Measurements from ENCODE around the gene TOPBP1. TPM values are rescaled to one million over a fixed set of nuclear protein-coding genes. Genes with fewer than 3 reads are reported as not detected.

TOPBP1 gene
- total and polyA plus RNA-seq, 5 donors from 2014 or later: 7.6 to 44.7 (median 10.8) TPM

DNA sequence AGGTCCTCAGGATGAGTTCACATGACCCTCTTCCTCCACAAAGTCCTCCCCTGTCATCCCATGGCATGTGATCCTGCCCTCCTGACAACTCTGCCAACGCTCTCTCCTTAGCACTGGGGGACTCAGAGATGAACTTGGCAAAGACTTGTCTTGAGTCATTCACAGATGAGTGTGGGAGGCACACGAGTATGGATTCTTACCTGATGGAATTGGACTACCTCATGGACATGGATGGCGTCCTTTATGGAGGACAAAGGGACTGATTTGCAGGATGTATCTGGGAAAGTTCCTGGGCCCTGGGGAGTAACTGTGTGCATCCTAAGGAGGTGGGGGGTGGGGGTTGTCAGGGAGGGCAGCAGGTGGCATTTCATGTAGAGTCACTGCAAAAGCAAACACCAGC, 38.2 kb upstream of the TOPBP1 start:
- H3K27me3 Mint-ChIP-seq: peaks cover 9% of the 10 kb centered on the region
- Histone ChIP-seq H3K4me3 (ENCODE audit: low read depth, low read length) (no peak overlapping the region), H3K36me3 (ENCODE audit: control insufficient read depth, insufficient read depth, low read length) (no peaks in the 10 kb centered on the region), H3K27me3 (ENCODE audit: control insufficient read depth, insufficient read depth, low read length) (peaks cover 6% of the 10 kb centered on the region), H3K4me1 (ENCODE audit: control insufficient read depth, insufficient read depth, low read length, poor library complexity, severe bottlenecking) (no peaks in the 10 kb centered on the region), H3K9me3 (ENCODE audit: control insufficient read depth in 2 of 2, low read length in 2 of 2) (no peaks in the 10 kb centered on the region), H3K27ac (ENCODE audit: insufficient read depth, low read length, poor library complexity, severe bottlenecking) (no peak overlapping the region)
- H3K36me3 Mint-ChIP-seq: no peaks in the 10 kb centered on the region
- H3K4me3 Mint-ChIP-seq: no peak overlapping the region
- H3K9me3 Mint-ChIP-seq: peaks cover 0 to 3% (median 0%) of the 10 kb centered on the region in 7 donors
- H3K27ac Mint-ChIP-seq: no peak overlapping the region
- no peaks in the 10 kb centered on the region for H3K4me1 Mint-ChIP-seq
- DNase-seq (no peak), ATAC-seq (ENCODE audit: low read depth in 2 of 2) (no peak)

- H3K36me3 Mint-ChIP-seq: no peaks in the 10 kb centered on the region
Measured at GRCh38 chr3:133699467-133699866, 37.7 kb upstream of the TOPBP1 start.

DNA sequence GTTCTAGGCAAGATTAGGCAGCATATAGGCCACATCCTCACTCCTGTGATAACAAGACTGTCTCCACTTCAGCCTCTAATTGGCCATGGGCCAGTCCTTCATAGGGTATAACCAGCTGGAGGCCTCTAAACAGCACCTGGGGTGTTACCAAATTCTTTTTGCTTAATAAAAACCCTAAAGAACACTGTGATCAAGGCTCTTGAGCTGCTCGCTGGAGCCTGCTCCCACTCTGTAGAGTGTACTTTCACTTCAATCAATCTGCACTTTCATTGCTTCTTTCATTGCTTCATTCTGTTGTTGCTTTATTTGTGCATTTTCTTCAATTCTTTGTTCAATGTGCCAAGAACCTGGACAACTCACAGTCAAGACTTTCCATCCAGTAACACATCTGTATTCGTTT, 36.2 kb upstream of the TOPBP1 start:
- DNase-seq: no peak
- no peaks in the 10 kb centered on the region for H3K36me3 ChIP-seq (ENCODE audit: control insufficient read depth, insufficient read depth, low read length)
- H3K27me3 Mint-ChIP-seq: peaks cover 3% of the 10 kb centered on the region
- H3K4me3 Mint-ChIP-seq: no peak overlapping the region
- H3K36me3 Mint-ChIP-seq: no peaks in the 10 kb centered on the region
- no peak overlapping the region for H3K4me3 ChIP-seq (ENCODE audit: low read depth, low read length)
- no peaks in the 10 kb centered on the region for H3K27me3 ChIP-seq (ENCODE audit: control insufficient read depth, insufficient read depth, low read length)
- no peak overlapping the region for H3K27ac ChIP-seq (ENCODE audit: insufficient read depth, low read length, poor library complexity, severe bottlenecking)
- no peak overlapping the region for H3K27ac Mint-ChIP-seq
- H3K4me1 Mint-ChIP-seq: no peaks in the 10 kb centered on the region
- ATAC-seq (ENCODE audit: low read depth in 2 of 2): no peak
- no peaks in the 10 kb centered on the region for H3K9me3 ChIP-seq (ENCODE audit: control insufficient read depth in 2 of 2, low read length in 2 of 2)
- H3K9me3 Mint-ChIP-seq: peaks cover 0 to 3% (median 0%) of the 10 kb centered on the region in 7 donors
- H3K4me1 ChIP-seq (ENCODE audit: control insufficient read depth, insufficient read depth, low read length, poor library complexity, severe bottlenecking): no peaks in the 10 kb centered on the region

More at GRCh38 chr3:133699467-133699866, 37.7 kb upstream of the TOPBP1 start:
- Histone ChIP-seq H3K4me1 (ENCODE audit: control insufficient read depth, insufficient read depth, low read length, poor library complexity, severe bottlenecking) (no peaks in the 10 kb centered on the region), H3K36me3 (ENCODE audit: control insufficient read depth, insufficient read depth, low read length) (no peaks in the 10 kb centered on the region), H3K9me3 (ENCODE audit: control insufficient read depth in 2 of 2, low read length in 2 of 2) (no peaks in the 10 kb centered on the region), H3K27ac (ENCODE audit: insufficient read depth, low read length, poor library complexity, severe bottlenecking) (no peak overlapping the region), H3K4me3 (ENCODE audit: low read depth, low read length) (no peak overlapping the region), H3K27me3 (ENCODE audit: control insufficient read depth, insufficient read depth, low read length) (peaks cover 4% of the 10 kb centered on the region)
- ATAC-seq (ENCODE audit: low read depth in 2 of 2): no peak
- Mint-ChIP-seq H3K27me3 (peaks cover 9% of the 10 kb centered on the region), H3K4me1 (no peaks in the 10 kb centered on the region), H3K9me3 (peaks cover 0 to 3% (median 0%) of the 10 kb centered on the region in 7 donors), H3K4me3 (no peak overlapping the region), H3K27ac (no peak overlapping the region)
- no peak for DNase-seq

- H3K4me3 ChIP-seq (ENCODE audit: low read depth, low read length): no peak overlapping the region
- H3K4me3 Mint-ChIP-seq: no peak overlapping the region
- no peak overlapping the region for H3K27ac Mint-ChIP-seq
Measured at GRCh38 chr3:133695560-133696171, 33.9 kb upstream of the TOPBP1 start.

GRCh38 chr3:133694288-133695268, 32.8 kb upstream of the TOPBP1 start:
- H3K27ac ChIP-seq (ENCODE audit: insufficient read depth, low read length, poor library complexity, severe bottlenecking): no peak overlapping the region
- ATAC-seq (ENCODE audit: low read depth in 2 of 2): peak in 1 of 2 donors; percentile 18
- H3K4me1 Mint-ChIP-seq: no peaks in the 10 kb centered on the region
- no peak for DNase-seq
- H3K4me1 ChIP-seq (ENCODE audit: control insufficient read depth, insufficient read depth, low read length, poor library complexity, severe bottlenecking): no peaks in the 10 kb centered on the region
- peaks cover 0 to 3% (median 0%) of the 10 kb centered on the region in 7 donors for H3K9me3 Mint-ChIP-seq
- H3K27me3 ChIP-seq (ENCODE audit: control insufficient read depth, insufficient read depth, low read length): no peaks in the 10 kb centered on the region
- H3K27ac Mint-ChIP-seq: no peak overlapping the region
- no peak overlapping the region for H3K4me3 Mint-ChIP-seq
- H3K27me3 Mint-ChIP-seq: no peaks in the 10 kb centered on the region
- no peaks in the 10 kb centered on the region for H3K36me3 ChIP-seq (ENCODE audit: control insufficient read depth, insufficient read depth, low read length)
- H3K9me3 ChIP-seq (ENCODE audit: control insufficient read depth in 2 of 2, low read length in 2 of 2): no peaks in the 10 kb centered on the region
- H3K36me3 Mint-ChIP-seq: no peaks in the 10 kb centered on the region
- H3K4me3 ChIP-seq (ENCODE audit: low read depth, low read length): no peak overlapping the region

More at GRCh38 chr3:133695560-133696171, 33.9 kb upstream of the TOPBP1 start:
- H3K27me3 ChIP-seq (ENCODE audit: control insufficient read depth, insufficient read depth, low read length): no peaks in the 10 kb centered on the region
- no peaks in the 10 kb centered on the region for H3K4me1 Mint-ChIP-seq
- no peaks in the 10 kb centered on the region for H3K9me3 ChIP-seq (ENCODE audit: control insufficient read depth in 2 of 2, low read length in 2 of 2)
- no peaks in the 10 kb centered on the region for H3K36me3 Mint-ChIP-seq
- no peaks in the 10 kb centered on the region for H3K36me3 ChIP-seq (ENCODE audit: control insufficient read depth, insufficient read depth, low read length)
- H3K4me1 ChIP-seq (ENCODE audit: control insufficient read depth, insufficient read depth, low read length, poor library complexity, severe bottlenecking): no peaks in the 10 kb centered on the region
- H3K27me3 Mint-ChIP-seq: no peaks in the 10 kb centered on the region
- ATAC-seq (ENCODE audit: low read depth in 2 of 2): no peak
- DNase-seq: no peak
- H3K9me3 Mint-ChIP-seq: peaks cover 0 to 3% (median 0%) of the 10 kb centered on the region in 7 donors
- H3K27ac ChIP-seq (ENCODE audit: insufficient read depth, low read length, poor library complexity, severe bottlenecking): no peak overlapping the region

- DNase-seq (no peak), ATAC-seq (ENCODE audit: low read depth in 2 of 2) (no peak)
- H3K4me1 ChIP-seq (ENCODE audit: control insufficient read depth, insufficient read depth, low read length, poor library complexity, severe bottlenecking): no peaks in the 10 kb centered on the region
- H3K27ac ChIP-seq (ENCODE audit: insufficient read depth, low read length, poor library complexity, severe bottlenecking): no peak overlapping the region
- H3K27me3 ChIP-seq (ENCODE audit: control insufficient read depth, insufficient read depth, low read length): no peaks in the 10 kb centered on the region
- no peaks in the 10 kb centered on the region for H3K4me1 Mint-ChIP-seq
- H3K4me3 Mint-ChIP-seq: no peak overlapping the region
- no peaks in the 10 kb centered on the region for H3K9me3 ChIP-seq (ENCODE audit: control insufficient read depth in 2 of 2, low read length in 2 of 2)
- no peaks in the 10 kb centered on the region for H3K27me3 Mint-ChIP-seq
- H3K36me3 Mint-ChIP-seq: no peaks in the 10 kb centered on the region
- H3K4me3 ChIP-seq (ENCODE audit: low read depth, low read length): no peak overlapping the region
- H3K36me3 ChIP-seq (ENCODE audit: control insufficient read depth, insufficient read depth, low read length): no peaks in the 10 kb centered on the region
- peaks cover 0 to 3% (median 0%) of the 10 kb centered on the region in 7 donors for H3K9me3 Mint-ChIP-seq
- no peak overlapping the region for H3K27ac Mint-ChIP-seq
Measured at GRCh38 chr3:133693821-133694220, 32.1 kb upstream of the TOPBP1 start.

GRCh38 chr3:133692759-133693158, 31.0 kb upstream of the TOPBP1 start:
- H3K27me3 Mint-ChIP-seq: no peaks in the 10 kb centered on the region
- H3K27ac ChIP-seq (ENCODE audit: insufficient read depth, low read length, poor library complexity, severe bottlenecking): no peak overlapping the region
- no peaks in the 10 kb centered on the region for H3K36me3 Mint-ChIP-seq
- DNase-seq: no peak
- H3K4me1 ChIP-seq (ENCODE audit: control insufficient read depth, insufficient read depth, low read length, poor library complexity, severe bottlenecking): no peaks in the 10 kb centered on the region
- H3K9me3 Mint-ChIP-seq: no peaks in the 10 kb centered on the region
- peaks cover 2% of the 10 kb centered on the region for H3K27me3 ChIP-seq (ENCODE audit: control insufficient read depth, insufficient read depth, low read length)
- no peak overlapping the region for H3K27ac Mint-ChIP-seq
- ATAC-seq (ENCODE audit: low read depth in 2 of 2): no peak
- H3K4me1 Mint-ChIP-seq: peaks cover 0 to 4% (median 0%) of the 10 kb centered on the region in 4 donors
- H3K4me3 Mint-ChIP-seq: no peak overlapping the region
- no peaks in the 10 kb centered on the region for H3K36me3 ChIP-seq (ENCODE audit: control insufficient read depth, insufficient read depth, low read length)
- no peaks in the 10 kb centered on the region for H3K9me3 ChIP-seq (ENCODE audit: control insufficient read depth in 2 of 2, low read length in 2 of 2)
- no peak overlapping the region for H3K4me3 ChIP-seq (ENCODE audit: low read depth, low read length)
